ENCODE results near the gene ZNF555. TPM values are rescaled to one million over a fixed set of nuclear protein-coding genes. Genes with fewer than 3 reads are reported as not detected.

The ZNF555 gene
- total and polyA plus RNA-seq, 9 of the 15 experiments (the other 6 are each of a cell fraction or from before 2014, with no cell fraction given): 2.0 to 6.7 (median 5.4) TPM

GRCh38 chr19:2905918-2906519, 64.7 kb downstream of the ZNF555 start:
- DNase-seq (ENCODE audit: extremely low read depth in 1 of 4, low spot score in 3 of 4) (no peak), FAIRE-seq (no peak), ATAC-seq (no peak)
- CTCF ChIA-PET (ENCODE audit: low intra/inter-chr PET ratio): no interaction called here
- POLR2A ChIA-PET: interaction anchor here (0.6 kb wide), 1 partner anchor 394 kb away, joined by 3 read pairs; no protein-coding TSS in a partner anchor
- intact Hi-C loops (cut with micrococcal nuclease) (no loop called here), in situ Hi-C loops (cut with MboI) (no loop called here)
- WGBS (ENCODE audit: insufficient coverage, low coverage, missing lambda C conversion rate): 89% methylated on average over 10 of the region's 11 CpGs
- no peak for TF ChIP-seq ZNF639 (CRISPR knock-in tag; conservative IDR thresholded peaks at IDR 0.05 in 1 of 2, IDR thresholded peaks at IDR 0.05 in 1 of 2)
- no peak for TF ChIP-seq ETV1 (tag; conservative IDR thresholded peaks at IDR 0.05; ENCODE audit: low read depth)
- peak; percentile 16; the same call in 1 of the 2 replicates for TF ChIP-seq ATF3 (IDR thresholded peaks at IDR 0.05)
- no peak for TF ChIP-seq ATF3 (CRISPR knock-in tag; conservative IDR thresholded peaks at IDR 0.05)
- no peak for TF ChIP-seq MED1 (CRISPR knock-in tag; IDR thresholded peaks at IDR 0.05; ENCODE audit: borderline replicate concordance)
- TF ChIP-seq ZNF121 (CRISPR knock-in tag; conservative IDR thresholded peaks at IDR 0.05): peak; percentile 85
- Histone ChIP-seq H3K27me3 (ENCODE audit: control insufficient read depth in 2 of 2, insufficient read depth in 2 of 2, low read length in 2 of 2) (no peaks in the 10 kb centered on the region), H3K79me2 (ENCODE audit: control insufficient read depth, insufficient read depth, low read length) (peaks cover 71% of the 10 kb centered on the region), H3K9ac (ENCODE audit: insufficient read depth in 1 of 2, low read depth in 2 of 2, low read length in 2 of 2) (no peak overlapping the region), H4K20me1 (replicated peaks; ENCODE audit: control insufficient read depth, insufficient read depth, low read length) (0 out of 2 replicates have a peak, but pooled peaks cover 4% of the 10 kb centered on the region), H3K9me1 (ENCODE audit: control insufficient read depth, insufficient read depth, low read length) (no peaks in the 10 kb centered on the region), H3K9me3 (replicated peaks; ENCODE audit: control insufficient read depth, insufficient read depth, low read depth, low read length) (peaks cover 5% of the 10 kb centered on the region; the same call in 1 of the 2 replicates), H3K4me2 (ENCODE audit: insufficient read depth, low read length) (no peak overlapping the region), H3K36me3 (ENCODE audit: control insufficient read depth, insufficient read depth, low read length) (peaks cover 12% of the 10 kb centered on the region; the same call in 2 of the 3 replicates), H2AFZ (ENCODE audit: low read depth, low read length) (no peak overlapping the region), H3K27ac (ENCODE audit: extremely low read depth, low read depth, low read length) (no peak overlapping the region), H3K4me3 (no peak overlapping the region), H3K4me1 (replicated peaks in 1 of 2; ENCODE audit: control insufficient read depth in 2 of 2, insufficient read depth in 2 of 2, low read length in 2 of 2) (peaks cover 12 to 26% of the 10 kb centered on the region in 2 experiments; a peak in 4 of 5 replicates)
- no TSS peak for BruUV-seq (replicated peaks)

Data from K562 (cell line).